KMS-11 (cell line): ENCODE measurements around the gene MGME1.

ENCODE experiments used
- H2AFZ ChIP-seq: fragments of 200-600 bp; sonication (generic); 2 replicates; pipeline ENCODE4 v1.6.1; 2016; ENCODE audit warnings: antibody characterized with exemption, mixed run types, low read depth
- H3K27ac ChIP-seq: fragments of 200-600 bp; sonication (generic); 2 replicates; pipeline ENCODE4 v1.6.1; 2016; ENCODE audit warnings: mild to moderate bottlenecking, mixed run types
- H3K27me3 ChIP-seq: fragments of 200-600 bp; sonication (generic); 2 replicates; pipeline ENCODE4 v1.6.1; 2017; ENCODE audit warnings: mild to moderate bottlenecking, low read depth, mixed run types, moderate library complexity; ENCODE audit not compliant: insufficient read depth
- H3K36me3 ChIP-seq: fragments of 200-600 bp; sonication (generic); 2 replicates; pipeline ENCODE4 v1.6.1; 2017; ENCODE audit warnings: mild to moderate bottlenecking, mixed run types; ENCODE audit not compliant: insufficient read depth
- H3K4me1 ChIP-seq: fragments of 200-600 bp; sonication (generic); 2 replicates; pipeline ENCODE4 v1.6.1; 2016; ENCODE audit warnings: mild to moderate bottlenecking, low read depth, mixed run types; ENCODE audit not compliant: poor library complexity, severe bottlenecking
- H3K4me2 ChIP-seq: fragments of 200-600 bp; sonication (generic); 2 replicates; pipeline ENCODE4 v1.7.0; 2016; ENCODE audit warnings: mild to moderate bottlenecking, mixed run types
- H3K4me3 ChIP-seq: fragments of 200-600 bp; sonication (generic); IDR thresholded peaks from 2 replicates; pipeline ENCODE4 v1.6.1; 2017; ENCODE audit warnings: low read depth, low read length, mixed read lengths; ENCODE audit not compliant: insufficient read depth
- H3K79me2 ChIP-seq: fragments of 200-600 bp; sonication (generic); 2 replicates; pipeline ENCODE4 v1.6.1; 2016; ENCODE audit warnings: low read depth, mixed run types; ENCODE audit not compliant: insufficient read depth
- H3K9ac ChIP-seq: fragments of 200-600 bp; sonication (generic); 2 replicates; pipeline ENCODE4 v1.6.1; 2016; ENCODE audit warnings: mild to moderate bottlenecking, mixed run types
- H4K20me1 ChIP-seq: fragments of 200-600 bp; sonication (generic); 2 replicates; pipeline ENCODE4 v1.6.1; 2016; ENCODE audit warnings: mild to moderate bottlenecking, mixed run types; ENCODE audit not compliant: insufficient read depth
- CTCF ChIP-seq: fragments of 200-600 bp; sonication (generic); conservative IDR thresholded peaks from 2 replicates; pipeline ENCODE4 v1.6.1; 2017; ENCODE audit warnings: low read depth, mild to moderate bottlenecking, antibody characterized with exemption, low read length, moderate library complexity, mixed read lengths

The MGME1 gene

GRCh38 chr20:17971300-17972013 lies 2.6 kb downstream of the MGME1 start:
- Histone ChIP-seq H3K27ac (no peak overlapping the region), H3K27me3 (no peaks in the 10 kb centered on the region), H2AFZ (no peak overlapping the region), H4K20me1 (peaks cover 11% of the 10 kb centered on the region), H3K4me1 (peaks cover 23% of the 10 kb centered on the region), H3K4me2 (peak overlapping the region; percentile 81), H3K36me3 (no peaks in the 10 kb centered on the region), H3K79me2 (peaks cover 70% of the 10 kb centered on the region), H3K4me3 (no peak overlapping the region), H3K9ac (no peak overlapping the region)
- TF ChIP-seq CTCF = no peak

- peak overlapping the region; percentile 81; the same call in 1 of the 2 replicates for H3K4me2 ChIP-seq
- no peak overlapping the region for H3K27ac ChIP-seq
- peaks cover 4% of the 10 kb centered on the region; the same call in 1 of the 2 replicates for H4K20me1 ChIP-seq
These were observed 3.3 kb downstream of the MGME1 start for GRCh38 chr20:17972121-17972520.

DNA sequence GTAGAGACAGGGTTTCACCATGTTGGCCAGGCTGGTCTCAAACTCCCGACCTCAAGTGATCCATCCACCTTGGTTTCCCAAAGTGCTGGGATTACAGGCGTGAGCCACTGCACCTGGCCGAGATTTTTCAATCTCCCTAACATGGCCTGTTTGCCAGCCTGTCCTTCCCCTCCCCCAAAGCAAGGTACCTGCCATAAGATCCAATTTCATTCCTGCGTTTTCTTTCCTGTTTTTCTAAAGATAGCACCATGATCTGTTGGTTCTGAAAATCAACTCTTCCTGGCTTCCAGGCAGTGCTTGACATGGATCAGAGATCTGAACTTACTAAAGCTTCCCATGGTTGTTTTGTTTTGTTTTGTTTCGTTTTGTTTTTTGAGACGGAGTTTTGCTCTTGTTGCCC lies 7.5 kb downstream of the MGME1 start:
- H4K20me1 ChIP-seq = no peaks in the 10 kb centered on the region
- no peaks in the 10 kb centered on the region for H3K36me3 ChIP-seq
- TF ChIP-seq CTCF = no peak
- no peak overlapping the region for H3K4me3 ChIP-seq
- no peak overlapping the region for H2AFZ ChIP-seq
- H3K27ac ChIP-seq = no peak overlapping the region
- H3K9ac ChIP-seq = no peak overlapping the region
- peaks cover 15% of the 10 kb centered on the region for H3K4me1 ChIP-seq
- no peaks in the 10 kb centered on the region for H3K27me3 ChIP-seq
- no peak overlapping the region for H3K4me2 ChIP-seq
- H3K79me2 ChIP-seq = peaks cover 26% of the 10 kb centered on the region

More at GRCh38 chr20:17972121-17972520, 3.3 kb downstream of the MGME1 start:
- H3K4me3 ChIP-seq = no peak overlapping the region
- H3K79me2 ChIP-seq = peaks cover 63% of the 10 kb centered on the region
- no peak for TF ChIP-seq CTCF
- no peak overlapping the region for H2AFZ ChIP-seq
- peaks cover 23% of the 10 kb centered on the region for H3K4me1 ChIP-seq
- no peaks in the 10 kb centered on the region for H3K36me3 ChIP-seq
- no peak overlapping the region for H3K9ac ChIP-seq
- H3K27me3 ChIP-seq = no peaks in the 10 kb centered on the region

DNA sequence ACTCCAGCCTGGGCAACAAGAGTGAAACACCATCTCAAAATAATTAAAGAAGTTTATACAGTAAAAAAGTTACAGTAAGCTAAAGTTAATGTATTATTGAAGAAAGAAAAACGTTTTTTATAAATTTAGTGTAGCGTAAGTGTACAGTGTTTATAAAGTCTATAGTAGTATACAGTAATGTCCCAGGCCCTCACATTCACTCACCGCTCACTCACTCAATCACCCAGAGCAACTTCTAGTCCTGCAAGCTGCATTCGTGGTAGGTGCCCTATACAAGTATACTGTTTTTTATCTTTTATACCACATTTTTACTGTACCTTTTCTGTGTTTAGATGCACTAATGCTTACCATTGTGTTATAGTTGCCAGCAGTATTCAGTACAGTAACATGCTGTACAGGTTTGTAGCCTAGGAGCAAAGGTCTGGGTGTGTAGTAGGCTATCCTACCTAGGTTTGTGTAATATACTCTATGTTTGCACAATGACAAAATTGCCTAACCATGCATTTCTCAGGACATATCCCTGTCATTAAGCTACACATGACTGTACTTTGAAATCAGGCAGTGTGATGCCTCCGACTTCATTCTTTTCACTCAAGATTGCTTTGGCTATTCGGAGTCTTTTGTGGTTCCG lies 16.7 kb downstream of the MGME1 start:
- no peaks in the 10 kb centered on the region for H3K36me3 ChIP-seq
- H3K27ac ChIP-seq = no peak overlapping the region
- no peaks in the 10 kb centered on the region for H3K27me3 ChIP-seq
- H3K4me3 ChIP-seq = no peak overlapping the region
- no peaks in the 10 kb centered on the region for H3K79me2 ChIP-seq
- no peaks in the 10 kb centered on the region for H4K20me1 ChIP-seq
- no peak overlapping the region for H3K4me2 ChIP-seq
- H2AFZ ChIP-seq = no peak overlapping the region
- no peak for TF ChIP-seq CTCF
- H3K4me1 ChIP-seq = no peaks in the 10 kb centered on the region
- H3K9ac ChIP-seq = no peak overlapping the region
